H1 (cell line): ENCODE data around the gene NFATC1. TPM values are rescaled to one million over a fixed set of nuclear protein-coding genes. Genes with fewer than 3 reads are reported as not detected.

Experiments used
- CTCF ChIA-PET: fragments of 300-600 bp; sonication (Branson Sonifier 250); formaldehyde crosslinking; loops from one replicate; lab custom pipeline; 2021; ENCODE audit not compliant: partially characterized antibody; lab: Charles Lee
- POLR2A ChIA-PET: fragments of 300-600 bp; sonication (Branson Sonifier 250); formaldehyde crosslinking; loops from one replicate; lab custom pipeline; 2021; ENCODE audit warnings: inconsistent platforms; ENCODE audit not compliant: partially characterized antibody; lab: Charles Lee
- DNase-seq, 2 experiments: peaks; one replicate each; pipeline versions ENCODE4 v3.0.0 to v3.0.0-alpha.2; 2010 to 2022; ENCODE audit warnings: low spot score in 2 of 2, low read depth in 1 of 2, mixed read lengths in 1 of 2
- FAIRE-seq: peaks from 2 replicates; lab custom pipeline; 2011; peaks lifted over from hg19 to GRCh38; lab: Jason Lieb, UNC
- H2AFZ ChIP-seq: 2 replicates; pipeline ENCODE4 v1.8.1; 2012; ENCODE audit warnings: low read length, inconsistent platforms
- H2AK5ac ChIP-seq: 2 replicates; pipeline ENCODE4 v1.6.1; 2013; ENCODE audit warnings: low read depth, low read length
- H2BK120ac ChIP-seq: replicated peaks from 2 replicates; pipeline ENCODE3; 2013; ENCODE audit warnings: low read depth, low read length, inconsistent platforms
- H2BK12ac ChIP-seq: 2 replicates; pipeline ENCODE4 v1.6.1; 2013; ENCODE audit warnings: low read depth, low read length
- H2BK15ac ChIP-seq: 2 replicates; pipeline ENCODE4 v1.6.1; 2013; ENCODE audit warnings: low read length
- H2BK20ac ChIP-seq: 2 replicates; pipeline ENCODE4 v1.6.1; 2013; ENCODE audit warnings: low read length
- H2BK5ac ChIP-seq: 2 replicates; pipeline ENCODE4 v1.6.1; 2013; ENCODE audit warnings: low read depth, low read length
- H3K14ac ChIP-seq: 2 replicates; pipeline ENCODE4 v1.6.1; 2013; ENCODE audit warnings: inconsistent platforms; ENCODE audit not compliant: insufficient read length
- H3K18ac ChIP-seq: 2 replicates; pipeline ENCODE4 v1.6.1; 2013; ENCODE audit warnings: low read length; ENCODE audit errors: extremely low read depth
- H3K23ac ChIP-seq: 2 replicates; pipeline ENCODE4 v1.6.1; 2013; ENCODE audit warnings: inconsistent platforms; ENCODE audit not compliant: insufficient read length
- H3K23me2 ChIP-seq: 2 replicates; pipeline ENCODE4 v1.6.1; 2013; ENCODE audit warnings: low read depth, low read length
- H3K27ac ChIP-seq: 2 replicates; pipeline ENCODE4 v1.6.1; 2011; ENCODE audit warnings: low read depth, low read length, inconsistent platforms
- H3K27me3 ChIP-seq, 4 experiments: replicated peaks in 1 of 4; 1 replicate in 1 of 4; 2 replicates in 3 of 4; pipeline versions ENCODE4 v1.6.1 to v1.8.1; 2011 to 2013; ENCODE audit warnings: low read length in 3 of 4, mild to moderate bottlenecking in 3 of 4, inconsistent platforms in 2 of 4, mixed read lengths in 2 of 4, moderate library complexity in 1 of 4; ENCODE audit not compliant: control insufficient read depth in 3 of 4, insufficient read depth in 3 of 4; ENCODE audit errors: extremely low read depth in 1 of 4
- H3K36me3 ChIP-seq, 4 experiments: 2 replicates each; pipeline versions ENCODE4 v1.6.1 to v1.8.1; 2011 to 2013; ENCODE audit warnings: mild to moderate bottlenecking in 4 of 4, low read length in 3 of 4, moderate library complexity in 2 of 4, control low read depth in 1 of 4, inconsistent platforms in 1 of 4; ENCODE audit not compliant: insufficient read depth in 4 of 4, control insufficient read depth in 2 of 4
- H3K4ac ChIP-seq: replicated peaks from 2 replicates; pipeline ENCODE3; 2013; ENCODE audit warnings: low read length, low read depth, mixed read lengths, inconsistent platforms; ENCODE audit not compliant: insufficient read length
- H3K4me1 ChIP-seq, 4 experiments: replicated peaks in 1 of 4; 1 replicate in 1 of 4; 2 replicates in 3 of 4; pipeline versions ENCODE4 v1.6.1 to v1.8.1; 2011 to 2013; ENCODE audit warnings: low read length in 3 of 4, inconsistent platforms in 2 of 4, mixed read lengths in 1 of 4; ENCODE audit not compliant: insufficient read depth in 4 of 4, control insufficient read depth in 3 of 4
- H3K4me2 ChIP-seq, 2 experiments: 2 replicates each; pipeline versions ENCODE4 v1.6.1 to v1.8.1; 2011 to 2013; ENCODE audit warnings: low read depth in 2 of 2, low read length in 2 of 2, control low read depth in 1 of 2, inconsistent platforms in 1 of 2, mild to moderate bottlenecking in 1 of 2; ENCODE audit not compliant: insufficient read depth in 1 of 2
- H3K4me3 ChIP-seq, 4 experiments: fragments of 200-600, 300-600 bp in 1 of 4; sonication (generic), shearing (Covaris generic), sonication (Bioruptor Twin) in 1 of 4; 2 replicates each; pipeline versions ENCODE4 v1.5.1 to v1.8.1; 2011 to 2016; ENCODE audit warnings: low read length in 4 of 4, low read depth in 3 of 4, control low read depth in 2 of 4, inconsistent platforms in 2 of 4, mild to moderate bottlenecking in 2 of 4, mixed read lengths in 1 of 4, moderate library complexity in 1 of 4; ENCODE audit not compliant: insufficient read depth in 2 of 4; ENCODE audit errors: extremely low read depth in 1 of 4
- H3K56ac ChIP-seq: replicated peaks from 2 replicates; pipeline ENCODE3; 2013; ENCODE audit warnings: low read depth, mild to moderate bottlenecking, mixed read lengths, low read length, inconsistent platforms; ENCODE audit not compliant: insufficient read length
- H3K79me1 ChIP-seq: 2 replicates; pipeline ENCODE4 v1.6.1; 2013; ENCODE audit warnings: low read depth, low read length, control low read depth
- H3K79me2 ChIP-seq, 2 experiments: 2 replicates each; pipeline versions ENCODE4 v1.6.1 to v1.8.1; 2012 to 2013; ENCODE audit warnings: low read length in 2 of 2, mild to moderate bottlenecking in 2 of 2, inconsistent platforms in 1 of 2; ENCODE audit not compliant: insufficient read depth in 2 of 2, control insufficient read depth in 1 of 2
- H3K9ac ChIP-seq, 4 experiments: replicated peaks in 1 of 4; 1 replicate in 1 of 4; 2 replicates in 3 of 4; pipeline versions ENCODE4 v1.6.1 to v1.8.1; 2011 to 2013; ENCODE audit warnings: low read depth in 3 of 4, low read length in 3 of 4, control low read depth in 2 of 4, mild to moderate bottlenecking in 2 of 4, moderate library complexity in 2 of 4, inconsistent platforms in 1 of 4; ENCODE audit errors: extremely low read depth in 1 of 4
- H3K9me3 ChIP-seq, 2 experiments: 2 replicates each; pipeline versions ENCODE4 v1.6.1 to v1.8.1; 2012 to 2013; ENCODE audit warnings: mild to moderate bottlenecking in 2 of 2, moderate library complexity in 2 of 2, control low read depth in 1 of 2, inconsistent platforms in 1 of 2, low read depth in 1 of 2, low read length in 1 of 2, mixed read lengths in 1 of 2; ENCODE audit not compliant: insufficient read depth in 2 of 2
- H4K20me1 ChIP-seq, 2 experiments: replicated peaks in 1 of 2; 2 replicates each; pipeline versions ENCODE3 to v1.8.1; 2011 to 2013; ENCODE audit warnings: inconsistent platforms in 2 of 2, low read length in 2 of 2, mild to moderate bottlenecking in 1 of 2; ENCODE audit not compliant: insufficient read depth in 2 of 2, control insufficient read depth in 1 of 2
- H4K5ac ChIP-seq: 2 replicates; pipeline ENCODE4 v1.6.1; 2013; ENCODE audit warnings: low read length, low read depth, mixed read lengths, inconsistent platforms; ENCODE audit not compliant: insufficient read length
- H4K8ac ChIP-seq: 2 replicates; pipeline ENCODE4 v1.8.0; 2013; ENCODE audit warnings: mild to moderate bottlenecking, moderate library complexity, low read length, inconsistent platforms; ENCODE audit not compliant: insufficient read depth; ENCODE audit errors: extremely low read depth
- H4K91ac ChIP-seq: replicated peaks from 2 replicates; pipeline ENCODE3; 2013; ENCODE audit warnings: low read length, mixed read lengths, inconsistent platforms; ENCODE audit not compliant: insufficient read length
- CTBP2 ChIP-seq: IDR thresholded peaks from 2 replicates; pipeline ENCODE4 v1.7.0; 2011; ENCODE audit warnings: borderline replicate concordance, mild to moderate bottlenecking, moderate library complexity, mixed read lengths, low read length; ENCODE audit not compliant: insufficient read depth, insufficient read length
- EGR1 ChIP-seq: IDR thresholded peaks from 2 replicates; pipeline ENCODE4 v1.6.1; 2011; ENCODE audit warnings: low read depth, low read length, borderline replicate concordance
- WGBS, 2 experiments: shearing (Covaris generic) in 1 of 2; methylation state at CpG; one replicate each; pipeline versions ENCODE4 v1.1.6 to v1.1.7; 2013 to 2015; ENCODE audit warnings: low lambda C conversion rate in 2 of 2, mixed read lengths in 2 of 2, inconsistent platforms in 1 of 2, low coverage in 1 of 2, missing lambda C conversion rate in 1 of 2; ENCODE audit not compliant: insufficient replicate concordance in 2 of 2, insufficient coverage in 1 of 2, insufficient read length in 1 of 2; ENCODE audit errors: extremely low coverage in 1 of 2, missing lambda C conversion rate in 1 of 2; 5-methylcytosine and 5-hydroxymethylcytosine counted together
- polyA plus RNA-seq, 7 experiments: library from polyadenylated mRNA; depleted of rRNA in 3 of 7; stranded (reverse) in 5 of 7; unstranded in 2 of 7; fragments of >200 nt in 5 of 7; fragments of 200-250 nt in 2 of 7; gene quantifications; 1 replicate in 5 of 7; 2 replicates in 1 of 7; 4 replicates in 1 of 7; pipeline versions ENCODE4 v1.2.1 to v1.2.3, GENCODE V29; 2011 to 2013; ENCODE audit warnings: missing spikeins in 2 of 7, mixed read lengths in 2 of 7
- total RNA-seq: library from RNA; stranded (reverse); fragmentation: NEBNext Ultra II Directional; extraction: Animal tissue kit (Norgen Biotek cat#: 25700); gene quantifications from 2 replicates; pipeline ENCODE4 v1.2.1, GENCODE V29; 2021

The NFATC1 gene
- total and polyA plus RNA-seq, 2 of the 8 experiments (the other 6 are each of a cell fraction or from before 2014, with no cell fraction given) = 2.0 to 6.6 TPM

GRCh38 chr18:79441420-79441819, 45.7 kb downstream of the NFATC1 start:
- Histone ChIP-seq H3K4me1 (no peaks in the 10 kb centered on the region), H3K4me2 (no peak overlapping the region), H3K4me3 (no peak overlapping the region), H4K91ac (no peak overlapping the region), H2BK20ac (no peak overlapping the region), H3K27ac (no peak overlapping the region), H2AFZ (no peak overlapping the region), H3K9ac (no peak overlapping the region), H3K14ac (no peak overlapping the region), H3K36me3 (no peaks in the 10 kb centered on the region; a peak in 1 of 8 replicates), H2BK15ac (no peak overlapping the region), H4K8ac (no peak overlapping the region), H4K20me1 (peaks cover 0 to 2% of the 10 kb centered on the region in 2 experiments), H3K79me2 (no peaks in the 10 kb centered on the region), H3K4ac (no peak overlapping the region), H4K5ac (no peak overlapping the region), H2BK120ac (no peak overlapping the region), H3K27me3 (no peaks in the 10 kb centered on the region), H3K23me2 (no peaks in the 10 kb centered on the region), H3K56ac (no peak overlapping the region), H3K18ac (no peak overlapping the region), H2BK5ac (no peak overlapping the region), H2BK12ac (no peak overlapping the region), H2AK5ac (no peak overlapping the region), H3K23ac (no peak overlapping the region), H3K79me1 (no peaks in the 10 kb centered on the region), H3K9me3 (no peaks in the 10 kb centered on the region)
- POLR2A ChIA-PET = no interaction called here
- CTCF ChIA-PET = no interaction called here
- FAIRE-seq (no peak), DNase-seq (no peak)
- WGBS, 2 experiments = 97% methylated on average over 16 of the region's 16 CpGs; no CpG with 5 or more reads in 1 of the 2 experiments
- TF ChIP-seq CTBP2 (no peak), EGR1 (0 out of 2 replicates have a peak, but pooled peaks have one; percentile 18)
